CD14-positive monocyte (primary cell): ENCODE data around the gene UGT2A1. TPM values are rescaled to one million over a fixed set of nuclear protein-coding genes. Genes with fewer than 3 reads are reported as not detected.

Source experiments
- DNase-seq, 3 donors: peaks; one replicate each; pipeline ENCODE4 v3.0.0-alpha.2; 2011 to 2022
- H2AFZ ChIP-seq: 2 replicates; pipeline ENCODE4 v1.6.0; 2012; ENCODE audit warnings: mild to moderate bottlenecking, low read depth, low read length, inconsistent platforms; ENCODE audit not compliant: insufficient read depth, poor library complexity, severe bottlenecking
- H3K27ac ChIP-seq, 2 donors: 1 replicate in 1 of 2; 2 replicates in 1 of 2; pipeline ENCODE4 v1.5.1; 2012 to 2013; ENCODE audit warnings: low read length in 2 of 2, control low read depth in 1 of 2, inconsistent platforms in 1 of 2, low read depth in 1 of 2, mild to moderate bottlenecking in 1 of 2
- H3K27me3 ChIP-seq, 2 donors: one replicate each; pipeline versions ENCODE4 v1.6.0 to v1.6.1; 2011 to 2013; ENCODE audit warnings: low read length in 2 of 2; ENCODE audit not compliant: control insufficient read depth in 2 of 2, insufficient read depth in 2 of 2
- H3K36me3 ChIP-seq, 2 donors: replicated peaks in 1 of 2; 1 replicate in 1 of 2; 2 replicates in 1 of 2; pipeline versions ENCODE4 v1.5.1 to v1.6.1; 2012 to 2013; ENCODE audit warnings: low read length in 2 of 2, control low read depth in 1 of 2, inconsistent platforms in 1 of 2, mild to moderate bottlenecking in 1 of 2; ENCODE audit not compliant: insufficient read depth in 2 of 2, control insufficient read depth in 1 of 2
- H3K4me1 ChIP-seq, 2 donors: 1 replicate in 1 of 2; 2 replicates in 1 of 2; pipeline versions ENCODE4 v1.5.1 to v1.6.1; 2012 to 2013; ENCODE audit warnings: low read length in 2 of 2, control low read depth in 1 of 2, inconsistent platforms in 1 of 2, mild to moderate bottlenecking in 1 of 2, moderate library complexity in 1 of 2; ENCODE audit not compliant: insufficient read depth in 2 of 2, control insufficient read depth in 1 of 2
- H3K4me2 ChIP-seq: replicated peaks from 2 replicates; pipeline ENCODE3; 2012; ENCODE audit warnings: low read length, moderate library complexity, mild to moderate bottlenecking; ENCODE audit not compliant: poor library complexity, severe bottlenecking; ENCODE audit errors: extremely low read depth
- H3K4me3 ChIP-seq, 3 experiments: fragments of 200-600 bp in 1 of 3; sonication (generic) in 1 of 3; replicated peaks in 1 of 3; 1 replicate in 2 of 3; 2 replicates in 1 of 3; pipeline ENCODE4 v1.5.1; 2011 to 2013; ENCODE audit warnings: low read length in 3 of 3, mild to moderate bottlenecking in 3 of 3, control low read depth in 2 of 3, low read depth in 2 of 3, inconsistent platforms in 1 of 3, moderate library complexity in 1 of 3
- H3K79me2 ChIP-seq: 2 replicates; pipeline ENCODE4 v1.6.0; 2012; ENCODE audit warnings: mild to moderate bottlenecking, control low read depth, inconsistent platforms, low read length, moderate library complexity; ENCODE audit not compliant: insufficient read depth
- H3K9ac ChIP-seq: 2 replicates; pipeline ENCODE4 v1.6.0; 2017; ENCODE audit warnings: low read length, mild to moderate bottlenecking; ENCODE audit not compliant: insufficient read depth, poor library complexity, severe bottlenecking
- H3K9me3 ChIP-seq, 2 donors: replicated peaks in 1 of 2; 1 replicate in 1 of 2; 2 replicates in 1 of 2; pipeline versions ENCODE4 v1.5.1 to v1.6.1; 2012 to 2013; ENCODE audit warnings: low read length in 2 of 2, control low read depth in 1 of 2; ENCODE audit not compliant: control insufficient read depth in 1 of 2, insufficient read depth in 1 of 2
- H4K20me1 ChIP-seq: 2 replicates; pipeline ENCODE4 v1.6.0; 2012; ENCODE audit warnings: mild to moderate bottlenecking, low read length, control low read depth, moderate library complexity; ENCODE audit not compliant: insufficient read depth
- H3K27ac Mint-ChIP-seq, 7 donors: one replicate each; pipeline ENCODE4 v1.8.0; 2020; ENCODE audit warnings: mild to moderate bottlenecking in 7 of 7, mixed read lengths in 7 of 7, moderate library complexity in 6 of 7, inconsistent platforms in 2 of 7
- H3K27me3 Mint-ChIP-seq, 3 donors: one replicate each; pipeline ENCODE4 v1.8.0; 2021 to 2022; ENCODE audit warnings: low read depth in 3 of 3, mild to moderate bottlenecking in 3 of 3, mixed read lengths in 3 of 3, moderate library complexity in 3 of 3, inconsistent platforms in 1 of 3
- H3K36me3 Mint-ChIP-seq, 2 donors: one replicate each; pipeline ENCODE4 v1.8.0; 2020; ENCODE audit warnings: mixed read lengths in 2 of 2, inconsistent platforms in 1 of 2, mild to moderate bottlenecking in 1 of 2
- H3K4me1 Mint-ChIP-seq: one replicate; pipeline ENCODE4 v1.8.0; 2020; ENCODE audit warnings: mild to moderate bottlenecking, mixed read lengths
- H3K4me3 Mint-ChIP-seq, 2 donors: one replicate each; pipeline ENCODE4 v1.8.0; 2020; ENCODE audit warnings: mild to moderate bottlenecking in 2 of 2, mixed read lengths in 2 of 2, moderate library complexity in 1 of 2
- H3K9me3 Mint-ChIP-seq, 7 donors: one replicate each; pipeline ENCODE4 v1.8.0; 2020 to 2022; ENCODE audit warnings: mixed read lengths in 7 of 7, mild to moderate bottlenecking in 6 of 7, moderate library complexity in 6 of 7, inconsistent platforms in 2 of 7
- WGBS: methylation state at CpG from one replicate; pipeline ENCODE4 v1.1.5; 2013; ENCODE audit warnings: missing lambda C conversion rate; ENCODE audit not compliant: insufficient coverage; 5-methylcytosine and 5-hydroxymethylcytosine counted together
- intact Hi-C, 2 donors: fragments of 100-400 bp; cut with micrococcal nuclease; formaldehyde crosslinking; loops; one replicate each; pipeline versions ENCODE4 v1.15.0 to v1.15.1; 2023
- polyA plus RNA-seq, 3 donors: library from polyadenylated mRNA; depleted of rRNA in 1 of 3; unstranded in 2 of 3; stranded (reverse) in 1 of 3; fragments of 300-500 nt in 2 of 3; fragments of >200 nt in 1 of 3; fragmentation: Illumina TruSeq in 2 of 3; gene quantifications; 1 replicate in 2 of 3; 2 replicates in 1 of 3; pipeline ENCODE4 v1.2.3, GENCODE V29; 2012 to 2021
- TF ChIP-seq, protein P1 (sequence below): fragments of 200-600 bp; IDR thresholded peaks from one replicate; pipeline ENCODE4 v1.8.0; 2022; ENCODE audit warnings: antibody characterized with exemption, mild to moderate bottlenecking

Gene UGT2A1
- polyA plus RNA-seq, 3 donors, result not detected

- no peak overlapping the region for H3K27ac Mint-ChIP-seq
Measured at GRCh38 chr4:69617083-69617694, 35.9 kb downstream of the UGT2A1 start.

GRCh38 chr4:69610484-69610883, 42.6 kb downstream of the UGT2A1 start:
- H3K27ac Mint-ChIP-seq, result no peak overlapping the region
- DNase-seq, result no peak
- no peak overlapping the region for H3K4me2 ChIP-seq
- peaks cover 0 to 6% (median 2%) of the 10 kb centered on the region in 7 donors for H3K9me3 Mint-ChIP-seq
- no peak overlapping the region for H3K9ac ChIP-seq
- no peaks in the 10 kb centered on the region for H3K4me1 ChIP-seq
- TF ChIP-seq, protein P1, sequence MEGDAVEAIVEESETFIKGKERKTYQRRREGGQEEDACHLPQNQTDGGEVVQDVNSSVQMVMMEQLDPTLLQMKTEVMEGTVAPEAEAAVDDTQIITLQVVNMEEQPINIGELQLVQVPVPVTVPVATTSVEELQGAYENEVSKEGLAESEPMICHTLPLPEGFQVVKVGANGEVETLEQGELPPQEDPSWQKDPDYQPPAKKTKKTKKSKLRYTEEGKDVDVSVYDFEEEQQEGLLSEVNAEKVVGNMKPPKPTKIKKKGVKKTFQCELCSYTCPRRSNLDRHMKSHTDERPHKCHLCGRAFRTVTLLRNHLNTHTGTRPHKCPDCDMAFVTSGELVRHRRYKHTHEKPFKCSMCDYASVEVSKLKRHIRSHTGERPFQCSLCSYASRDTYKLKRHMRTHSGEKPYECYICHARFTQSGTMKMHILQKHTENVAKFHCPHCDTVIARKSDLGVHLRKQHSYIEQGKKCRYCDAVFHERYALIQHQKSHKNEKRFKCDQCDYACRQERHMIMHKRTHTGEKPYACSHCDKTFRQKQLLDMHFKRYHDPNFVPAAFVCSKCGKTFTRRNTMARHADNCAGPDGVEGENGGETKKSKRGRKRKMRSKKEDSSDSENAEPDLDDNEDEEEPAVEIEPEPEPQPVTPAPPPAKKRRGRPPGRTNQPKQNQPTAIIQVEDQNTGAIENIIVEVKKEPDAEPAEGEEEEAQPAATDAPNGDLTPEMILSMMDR, result no peak
- no peaks in the 10 kb centered on the region for H3K4me1 Mint-ChIP-seq
- H3K27me3 Mint-ChIP-seq, result peaks cover 0 to 2% (median 1%) of the 10 kb centered on the region in 3 donors
- H3K9me3 ChIP-seq, result no peaks in the 10 kb centered on the region
- no peaks in the 10 kb centered on the region for H3K27me3 ChIP-seq
- no peak overlapping the region for H3K4me3 Mint-ChIP-seq
- no CpG with 5 or more reads among the region's 1 CpG for WGBS
- H3K79me2 ChIP-seq, result no peaks in the 10 kb centered on the region
- H4K20me1 ChIP-seq, result no peaks in the 10 kb centered on the region
- intact Hi-C loops, result no loop called here
- no peaks in the 10 kb centered on the region for H3K36me3 ChIP-seq
- H3K36me3 Mint-ChIP-seq, result no peaks in the 10 kb centered on the region
- no peak overlapping the region for H2AFZ ChIP-seq
- no peak overlapping the region for H3K27ac ChIP-seq
- no peak overlapping the region for H3K4me3 ChIP-seq

More at GRCh38 chr4:69617083-69617694, 35.9 kb downstream of the UGT2A1 start:
- Histone ChIP-seq H3K4me2 (no peak overlapping the region), H2AFZ (no peak overlapping the region), H3K4me1 (no peaks in the 10 kb centered on the region), H3K4me3 (no peak overlapping the region), H3K27ac (no peak overlapping the region), H3K79me2 (no peaks in the 10 kb centered on the region), H3K9ac (no peak overlapping the region), H4K20me1 (no peaks in the 10 kb centered on the region), H3K36me3 (no peaks in the 10 kb centered on the region), H3K27me3 (no peaks in the 10 kb centered on the region), H3K9me3 (no peaks in the 10 kb centered on the region)
- Mint-ChIP-seq H3K27me3 (peaks cover 0 to 3% (median 1%) of the 10 kb centered on the region in 3 donors), H3K4me1 (no peaks in the 10 kb centered on the region), H3K36me3 (no peaks in the 10 kb centered on the region), H3K9me3 (peaks cover 0 to 3% (median 0%) of the 10 kb centered on the region in 7 donors), H3K4me3 (no peak overlapping the region)
- intact Hi-C loops, result no loop called here
- no peak for DNase-seq
- no CpG with 5 or more reads among the region's 6 CpGs for WGBS
- TF ChIP-seq, protein P1, result no peak
